ENCODE measurements around the gene LINGO3. TPM values are rescaled to one million over a fixed set of nuclear protein-coding genes. Genes with fewer than 3 reads are reported as not detected.
A peak's percentile ranks its signal among the peaks of the same experiment; 100 is the strongest.
"Not testable (repeated sequence)": the region's sequence is repeated elsewhere in the genome, so short reads cannot be mapped to it uniquely, and the experiment has no call there.

LINGO3 gene
- total and polyA plus RNA-seq, 2 experiments from 2014 or later = 0.29 to 0.45 TPM

DNA sequence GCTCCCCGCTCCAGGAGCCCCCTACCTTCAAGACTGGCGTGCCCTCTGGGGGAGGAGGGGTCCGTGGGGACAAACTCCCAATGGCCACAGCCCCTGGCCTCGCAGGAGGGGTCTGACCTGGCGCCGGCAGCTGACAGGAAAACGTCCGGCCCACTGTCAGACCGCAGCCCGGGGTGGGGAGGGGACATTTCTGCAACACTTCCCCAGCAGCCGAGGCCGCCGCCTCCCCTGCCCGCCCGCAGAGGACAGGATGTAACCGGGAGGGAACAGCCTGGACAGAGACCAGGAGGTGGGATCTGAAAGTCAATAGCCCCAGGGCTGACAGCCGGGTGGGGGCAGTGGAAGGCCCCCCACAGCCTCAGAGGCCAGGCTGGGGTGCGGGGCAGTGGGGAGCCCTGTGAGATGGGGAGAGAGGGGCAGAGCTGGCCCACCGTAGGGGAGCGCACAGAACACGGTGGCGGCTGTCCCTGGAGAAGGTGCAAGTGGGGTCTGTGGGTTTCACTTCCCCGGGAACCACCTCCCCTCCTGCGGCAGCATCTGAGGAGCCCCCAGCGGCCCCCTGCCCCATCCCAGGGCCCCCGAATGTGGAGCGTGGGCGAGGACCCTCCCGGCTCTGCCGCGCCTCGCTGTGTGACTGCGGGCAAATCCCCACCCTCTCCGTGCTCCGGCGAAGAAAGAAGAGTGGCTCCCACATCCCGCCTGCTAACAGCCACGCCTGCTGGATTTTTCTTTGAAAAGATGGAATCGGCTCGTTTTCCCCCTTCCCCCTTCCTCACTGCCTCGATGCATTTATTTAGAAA lies 25.7 kb downstream of the LINGO3 start, which contains the start of gene PEAK3 (continued):
- no peak for TF ChIP-seq REST (IDR thresholded peaks at IDR 0.05; ENCODE audit: unreplicated experiment)
- no peak for TF ChIP-seq ZNF331 (CRISPR knock-in tag; IDR thresholded peaks at IDR 0.05; ENCODE audit: low read depth)
- TF ChIP-seq POLR2AphosphoS5 (IDR thresholded peaks at IDR 0.05; ENCODE audit: low read depth) = no peak
- no peak for TF ChIP-seq JUNB (IDR thresholded peaks at IDR 0.05; ENCODE audit: unreplicated experiment)
- no peak for TF ChIP-seq STAT1 (IDR thresholded peaks at IDR 0.05; ENCODE audit: unreplicated experiment)

DNA sequence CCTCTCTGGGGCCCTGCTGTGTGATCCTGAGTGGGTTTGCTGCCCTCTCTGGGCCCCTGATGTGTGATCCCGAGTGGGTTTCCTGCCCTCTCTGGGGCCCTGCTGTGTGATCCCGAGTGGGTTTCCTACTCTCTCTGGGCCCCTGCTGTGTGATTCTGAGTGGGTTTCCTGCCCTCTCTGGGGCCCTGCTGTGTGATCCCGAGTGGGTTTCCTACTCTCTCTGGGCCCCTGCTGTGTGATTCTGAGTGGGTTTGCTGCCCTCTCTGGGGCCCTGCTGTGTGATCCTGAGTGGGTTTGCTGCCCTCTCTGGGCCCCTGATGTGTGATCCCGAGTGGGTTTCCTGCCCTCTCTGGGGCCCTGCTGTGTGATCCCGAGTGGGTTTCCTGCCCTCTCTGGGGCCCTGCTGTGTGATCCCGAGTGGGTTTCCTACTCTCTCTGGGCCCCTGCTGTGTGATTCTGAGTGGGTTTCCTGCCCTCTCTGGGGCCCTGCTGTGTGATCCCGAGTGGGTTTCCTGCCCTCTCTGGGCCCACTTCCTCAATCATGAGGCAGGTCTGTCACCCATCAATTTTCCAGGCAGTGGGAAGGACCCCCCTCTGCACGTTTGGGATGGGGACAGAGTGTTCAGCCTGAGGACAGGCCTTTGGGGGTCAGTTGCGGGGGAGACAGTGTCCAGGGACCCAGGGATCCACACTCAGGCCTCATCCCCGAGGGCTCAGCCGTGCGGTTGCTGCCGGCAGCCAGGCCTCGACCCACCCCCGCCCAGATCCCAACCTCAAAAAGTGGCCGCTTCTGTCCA lies 26.5 kb downstream of the LINGO3 start:
- not testable (repeated sequence) for H3K27ac Mint-ChIP-seq; H3K36me3 Mint-ChIP-seq (ENCODE audit: low read depth); H3K27ac ChIP-seq (ENCODE audit: low read depth); H2AFZ ChIP-seq; H3F3A ChIP-seq (replicated peaks; ENCODE audit: low read depth); H3K4me1 Mint-ChIP-seq; H3K79me2 ChIP-seq (replicated peaks; ENCODE audit: insufficient read depth); H3K4me1 ChIP-seq (ENCODE audit: insufficient read depth); H4K20me1 ChIP-seq (replicated peaks; ENCODE audit: insufficient read depth); H3K9me3 Mint-ChIP-seq; H3K36me3 ChIP-seq (ENCODE audit: insufficient read depth); H3K9me2 ChIP-seq (ENCODE audit: insufficient read depth); DNase-seq (ENCODE audit: low spot score)
- H3K27me3 Mint-ChIP-seq (ENCODE audit: insufficient read depth, low read depth, poor library complexity) = peaks cover 20% of the 10 kb centered on the region
- H3K4me3 Mint-ChIP-seq = peak overlapping the region; percentile 66; the same call in 2 of the 3 replicates
- peaks cover 21% of the 10 kb centered on the region for H3K27me3 ChIP-seq (ENCODE audit: insufficient read depth)
- peak overlapping the region; percentile 69 for H3K4me3 ChIP-seq
- ATAC-seq = peak; percentile 19
- H3K4me2 ChIP-seq = peak overlapping the region; percentile 88

- ATAC-seq (no peak), DNase-seq (ENCODE audit: low spot score) (no peak)
- Mint-ChIP-seq H3K4me1 (peaks cover 5% of the 10 kb centered on the region; the same call in 2 of the 3 replicates), H3K36me3 (ENCODE audit: low read depth) (no peaks in the 10 kb centered on the region; the same call in 2 of the 3 replicates), H3K9me3 (no peaks in the 10 kb centered on the region), H3K4me3 (no peak overlapping the region), H3K27ac (no peak overlapping the region), H3K27me3 (ENCODE audit: insufficient read depth, low read depth, poor library complexity) (peaks cover 15% of the 10 kb centered on the region)
- no peaks in the 10 kb centered on the region for H3K9me2 ChIP-seq (ENCODE audit: insufficient read depth)
- no peak overlapping the region for H2AFZ ChIP-seq
- no peak overlapping the region for H3K4me3 ChIP-seq
- H3K79me2 ChIP-seq (replicated peaks; ENCODE audit: insufficient read depth) = no peaks in the 10 kb centered on the region
- no peaks in the 10 kb centered on the region for H3K4me1 ChIP-seq (ENCODE audit: insufficient read depth)
- TF ChIP-seq, protein P1, sequence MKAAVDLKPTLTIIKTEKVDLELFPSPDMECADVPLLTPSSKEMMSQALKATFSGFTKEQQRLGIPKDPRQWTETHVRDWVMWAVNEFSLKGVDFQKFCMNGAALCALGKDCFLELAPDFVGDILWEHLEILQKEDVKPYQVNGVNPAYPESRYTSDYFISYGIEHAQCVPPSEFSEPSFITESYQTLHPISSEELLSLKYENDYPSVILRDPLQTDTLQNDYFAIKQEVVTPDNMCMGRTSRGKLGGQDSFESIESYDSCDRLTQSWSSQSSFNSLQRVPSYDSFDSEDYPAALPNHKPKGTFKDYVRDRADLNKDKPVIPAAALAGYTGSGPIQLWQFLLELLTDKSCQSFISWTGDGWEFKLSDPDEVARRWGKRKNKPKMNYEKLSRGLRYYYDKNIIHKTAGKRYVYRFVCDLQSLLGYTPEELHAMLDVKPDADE (IDR thresholded peaks at IDR 0.05) = no peak
- TF ChIP-seq POLR2AphosphoS5 (IDR thresholded peaks at IDR 0.05; ENCODE audit: low read depth) (no peak), EZH2phosphoT487 (IDR thresholded peaks at IDR 0.05; ENCODE audit: unreplicated experiment) (no peak), NANOG (IDR thresholded peaks at IDR 0.05; ENCODE audit: borderline replicate concordance) (no peak), REST (IDR thresholded peaks at IDR 0.05; ENCODE audit: unreplicated experiment) (no peak)
- H3K27me3 ChIP-seq (ENCODE audit: insufficient read depth) = peaks cover 21% of the 10 kb centered on the region
- no peak overlapping the region for H3K27ac ChIP-seq (ENCODE audit: low read depth)
- no peaks in the 10 kb centered on the region for H4K20me1 ChIP-seq (replicated peaks; ENCODE audit: insufficient read depth)
- no peak overlapping the region for H3K4me2 ChIP-seq
- no peaks in the 10 kb centered on the region for H3K36me3 ChIP-seq (ENCODE audit: insufficient read depth)
- 0 out of 2 replicates have a peak, but pooled peaks cover 6% of the 10 kb centered on the region for H3F3A ChIP-seq (replicated peaks; ENCODE audit: low read depth)
Observed at GRCh38 chr19:2280633-2281264, 27.2 kb downstream of the LINGO3 start.

Measured in GM23338 (cell line).